SK-N-SH (cell line): ENCODE data around the gene WNK4. TPM values are rescaled to one million over a fixed set of nuclear protein-coding genes. Genes with fewer than 3 reads are reported as not detected.

Experiments
- CTCF ChIA-PET: fragments of 300-600, 350-600 bp; formaldehyde crosslinking; extraction: SDS; loops from one replicate; lab custom pipeline; 2021; lab: Yijun Ruan, JAX
- POLR2A ChIA-PET: fragments of 350-600 bp; sonication (Branson Sonifier 250); formaldehyde crosslinking; extraction: SDS; loops from one replicate; lab custom pipeline; 2020; ENCODE audit warnings: antibody characterized with exemption, inconsistent platforms; lab: Yijun Ruan, JAX
- DNase-seq: peaks from one replicate; pipeline ENCODE4 v3.0.0; 2012
- H2AFZ ChIP-seq: fragments of 200-600 bp; sonication (generic); 2 replicates; pipeline ENCODE4 v1.8.1; 2016; ENCODE audit warnings: antibody characterized with exemption, mild to moderate bottlenecking, low read depth
- H3F3A ChIP-seq: fragments of 200-600 bp; sonication (generic); replicated peaks from 2 replicates; pipeline ENCODE3; 2016; ENCODE audit warnings: antibody characterized with exemption, mild to moderate bottlenecking; ENCODE audit not compliant: insufficient read depth
- H3K27ac ChIP-seq, 2 experiments: fragments of 200-500 bp in 1 of 2; fragments of 200-600 bp in 1 of 2; sonication (Bioruptor generic) in 1 of 2; sonication (generic), shearing (Covaris generic) in 1 of 2; 2 replicates each; pipeline versions ENCODE4 v1.5.1 to v1.6.1; 2014 to 2016; ENCODE audit warnings: low read depth in 2 of 2, inconsistent platforms in 1 of 2, low read length in 1 of 2, mild to moderate bottlenecking in 1 of 2, mixed read lengths in 1 of 2
- H3K27me3 ChIP-seq: fragments of 200-600 bp; sonication (generic), shearing (Covaris generic); 2 replicates; pipeline ENCODE4 v1.6.1; 2016; ENCODE audit warnings: mixed run types; ENCODE audit not compliant: insufficient read depth
- H3K36me3 ChIP-seq, 2 experiments: fragments of 200-500 bp in 1 of 2; fragments of 200-600 bp in 1 of 2; sonication (Bioruptor generic) in 1 of 2; sonication (generic) in 1 of 2; replicated peaks in 1 of 2; 2 replicates each; pipeline versions ENCODE3 to v1.5.1; 2014 to 2016; ENCODE audit warnings: low read length in 1 of 2, mild to moderate bottlenecking in 1 of 2; ENCODE audit not compliant: insufficient read depth in 2 of 2, control insufficient read depth in 1 of 2
- H3K4me1 ChIP-seq, 2 experiments: fragments of 200-500 bp in 1 of 2; fragments of 200-600 bp in 1 of 2; sonication (Bioruptor generic) in 1 of 2; sonication (generic), shearing (Covaris generic) in 1 of 2; 2 replicates each; pipeline versions ENCODE4 v1.5.1 to v1.6.1; 2014 to 2016; ENCODE audit warnings: low read depth in 1 of 2, low read length in 1 of 2, mixed run types in 1 of 2; ENCODE audit not compliant: insufficient read depth in 2 of 2, control insufficient read depth in 1 of 2
- H3K4me2 ChIP-seq: fragments of 200-600 bp; sonication (generic), shearing (Covaris generic); 2 replicates; pipeline ENCODE4 v1.6.1; 2017; ENCODE audit warnings: mixed run types
- H3K4me3 ChIP-seq, 2 experiments: fragments of 200-500 bp in 1 of 2; fragments of 200-600 bp in 1 of 2; sonication (Bioruptor generic) in 1 of 2; sonication (generic), shearing (Covaris generic) in 1 of 2; 2 replicates each; pipeline versions ENCODE4 v1.5.1 to v1.8.1; 2014 to 2016; ENCODE audit warnings: low read depth in 2 of 2, inconsistent platforms in 1 of 2, low read length in 1 of 2, mild to moderate bottlenecking in 1 of 2, mixed read lengths in 1 of 2, moderate library complexity in 1 of 2
- H3K79me2 ChIP-seq: fragments of 200-600 bp; sonication (generic); 2 replicates; pipeline ENCODE4 v1.8.1; 2017; ENCODE audit warnings: mild to moderate bottlenecking; ENCODE audit not compliant: insufficient read depth
- H3K9ac ChIP-seq: fragments of 200-600 bp; sonication (generic); 2 replicates; pipeline ENCODE4 v1.6.1; 2017; ENCODE audit warnings: mixed run types
- H3K9me2 ChIP-seq: fragments of 200-600 bp; sonication (generic); 2 replicates; pipeline ENCODE4 v1.6.1; 2017; ENCODE audit warnings: mixed run types
- H3K9me3 ChIP-seq: fragments of 200-600 bp; sonication (generic); 2 replicates; pipeline ENCODE4 v1.6.1; 2017; ENCODE audit warnings: mixed run types, mild to moderate bottlenecking, moderate library complexity
- H4K20me1 ChIP-seq: fragments of 200-600 bp; sonication (generic); 2 replicates; pipeline ENCODE4 v1.6.1; 2017; ENCODE audit warnings: mild to moderate bottlenecking, mixed run types; ENCODE audit not compliant: insufficient read depth
- CTCF ChIP-seq: fragments of 200-600 bp; sonication (generic); IDR thresholded peaks from 2 replicates; pipeline ENCODE4 v1.6.1; 2017; ENCODE audit warnings: antibody characterized with exemption, mild to moderate bottlenecking, moderate library complexity
- EZH2phosphoT487 ChIP-seq: fragments of 200-600 bp; sonication (generic); IDR thresholded peaks from 2 replicates; pipeline ENCODE4 v1.6.1; 2017; ENCODE audit warnings: low read depth, mixed run types, mild to moderate bottlenecking, antibody characterized with exemption, moderate library complexity, borderline replicate concordance
- FOXM1 ChIP-seq: IDR thresholded peaks from 2 replicates; pipeline ENCODE4 v1.4.0; 2012; ENCODE audit warnings: low read depth, mild to moderate bottlenecking
- JUND ChIP-seq: IDR thresholded peaks from 2 replicates; pipeline ENCODE4 v1.4.0; 2012
- MAX ChIP-seq: IDR thresholded peaks from 2 replicates; pipeline ENCODE4 v1.4.0; 2012; ENCODE audit warnings: low read depth
- MEF2A ChIP-seq: IDR thresholded peaks from 2 replicates; pipeline ENCODE4 v1.4.0; 2012; ENCODE audit warnings: low read depth, borderline replicate concordance
- NRF1 ChIP-seq: IDR thresholded peaks from 2 replicates; pipeline ENCODE4 v1.6.1; 2012; ENCODE audit warnings: low read depth, mild to moderate bottlenecking, low read length
- PBX3 ChIP-seq: IDR thresholded peaks from 2 replicates; pipeline ENCODE4; 2012
- POLR2AphosphoS5 ChIP-seq: IDR thresholded peaks from 2 replicates; pipeline ENCODE4 v1.6.1; 2012; ENCODE audit warnings: low read depth, low read length
- REST ChIP-seq: IDR thresholded peaks from 2 replicates; pipeline ENCODE4 v1.6.1; 2012; ENCODE audit warnings: mild to moderate bottlenecking, low read depth, low read length, moderate library complexity
- RFX5 ChIP-seq: IDR thresholded peaks from 2 replicates; pipeline ENCODE4 v1.6.1; 2012; ENCODE audit warnings: mild to moderate bottlenecking, improper control_type of control experiment, low read length
- SIN3A ChIP-seq: IDR thresholded peaks from 2 replicates; pipeline ENCODE4 v1.6.1; 2012; ENCODE audit warnings: low read depth, mild to moderate bottlenecking, low read length, moderate library complexity, borderline replicate concordance
- SMC3 ChIP-seq: IDR thresholded peaks from 2 replicates; pipeline ENCODE4 v1.6.1; 2012; ENCODE audit warnings: low read depth, low read length, improper control_type of control experiment
- TAF1 ChIP-seq: IDR thresholded peaks from 2 replicates; pipeline ENCODE4 v1.6.1; 2012; ENCODE audit warnings: low read depth, mild to moderate bottlenecking, low read length, moderate library complexity, borderline replicate concordance
- TCF12 ChIP-seq: IDR thresholded peaks from 2 replicates; pipeline ENCODE4 v1.4.0; 2012
- TEAD4 ChIP-seq: IDR thresholded peaks from 2 replicates; pipeline ENCODE4 v1.4.0; 2012; ENCODE audit warnings: mild to moderate bottlenecking, borderline replicate concordance; ENCODE audit not compliant: insufficient read depth
- USF1 ChIP-seq: IDR thresholded peaks from 2 replicates; pipeline ENCODE4 v1.4.0; 2012; ENCODE audit warnings: low read depth, borderline replicate concordance
- USF2 ChIP-seq: fragments of 150-350 bp; IDR thresholded peaks from 2 replicates; pipeline ENCODE4 v1.6.1; 2017; ENCODE audit warnings: antibody characterized with exemption, low read length, low read depth, borderline replicate concordance
- YY1 ChIP-seq: IDR thresholded peaks from 2 replicates; pipeline ENCODE4 v1.4.0; 2012; ENCODE audit warnings: low read depth, mild to moderate bottlenecking
- ZBTB33 ChIP-seq: IDR thresholded peaks from 2 replicates; pipeline ENCODE4 v1.4.0; 2012; ENCODE audit warnings: low read depth, borderline replicate concordance
- WGBS: methylation state at CpG from one replicate; pipeline ENCODE4 v1.1.6; 2017; ENCODE audit warnings: low lambda C conversion rate; 5-methylcytosine and 5-hydroxymethylcytosine counted together
- polyA plus RNA-seq, 3 experiments: library from polyadenylated mRNA; depleted of rRNA; stranded (reverse); fragments of >200 nt; gene quantifications; 2 replicates each; pipeline ENCODE4 v1.2.3, GENCODE V29; 2012

Gene WNK4
- polyA plus RNA-seq, 1 of the 3 experiments (the other 2 are of a cell fraction), result 12.5 TPM

GRCh38 chr17:42835732-42836131 lies 55.3 kb downstream of the WNK4 start:
- TF ChIP-seq REST, result no peak
- TF ChIP-seq SIN3A, result no peak
- TF ChIP-seq CTCF, result no peak
- TF ChIP-seq RFX5, result no peak
- no peak for TF ChIP-seq POLR2AphosphoS5
- TF ChIP-seq NRF1, result no peak
- TF ChIP-seq ZBTB33, result no peak
- TF ChIP-seq TEAD4, result no peak
- TF ChIP-seq SMC3, result no peak
- TF ChIP-seq EZH2phosphoT487, result no peak
- no peak for TF ChIP-seq MEF2A
- no peak for TF ChIP-seq FOXM1
- no peak for TF ChIP-seq JUND
- TF ChIP-seq PBX3, result no peak
- no peak for TF ChIP-seq MAX
- TF ChIP-seq TAF1, result no peak
- TF ChIP-seq TCF12, result no peak
- no peak for TF ChIP-seq YY1
- TF ChIP-seq USF1, result no peak
- no peak for TF ChIP-seq USF2
- Histone ChIP-seq H4K20me1 (no peaks in the 10 kb centered on the region), H3F3A (peaks cover 13% of the 10 kb centered on the region), H3K4me1 (peaks cover 4 to 9% of the 10 kb centered on the region in 2 experiments; a peak in 3 of 4 replicates), H3K9me2 (no peaks in the 10 kb centered on the region), H3K79me2 (peaks cover 52% of the 10 kb centered on the region), H3K4me2 (no peak overlapping the region), H3K27ac (no peak overlapping the region), H2AFZ (no peak overlapping the region), H3K27me3 (no peaks in the 10 kb centered on the region), H3K9ac (no peak overlapping the region), H3K4me3 (no peak overlapping the region), H3K9me3 (no peaks in the 10 kb centered on the region), H3K36me3 (peaks cover 34 to 50% of the 10 kb centered on the region in 2 experiments)
- POLR2A ChIA-PET, result interaction anchor here (1.4 kb wide), 1 partner anchor 12 kb away, joined by 4 read pairs; the partner anchor contains the start of gene BECN1
- WGBS, result 97% methylated on average over 6 of the region's 6 CpGs
- CTCF ChIA-PET, result interaction anchor here (2.4 to 4.3 kb wide), 5 partner anchors 9 to 162 kb away, joined by 9 to 33 read pairs (median 15); partner anchors contain the start of genes AOC2, BECN1 and RPL27
- no peak for DNase-seq
